HG03280 (cell line): ENCODE measurements around the gene CD27.
"Not testable (repeated sequence)": the region's sequence is repeated elsewhere in the genome, so short reads cannot be mapped to it uniquely, and the experiment has no call there.

ENCODE experiments used
- ATAC-seq: cut with Tn5 transposase; IDR thresholded peaks from one replicate; pipeline ENCODE4 v1.9.1; 2021; ENCODE audit warnings: mild to moderate bottlenecking, moderate library complexity; ENCODE audit not compliant: unreplicated experiment

CD27 gene

DNA sequence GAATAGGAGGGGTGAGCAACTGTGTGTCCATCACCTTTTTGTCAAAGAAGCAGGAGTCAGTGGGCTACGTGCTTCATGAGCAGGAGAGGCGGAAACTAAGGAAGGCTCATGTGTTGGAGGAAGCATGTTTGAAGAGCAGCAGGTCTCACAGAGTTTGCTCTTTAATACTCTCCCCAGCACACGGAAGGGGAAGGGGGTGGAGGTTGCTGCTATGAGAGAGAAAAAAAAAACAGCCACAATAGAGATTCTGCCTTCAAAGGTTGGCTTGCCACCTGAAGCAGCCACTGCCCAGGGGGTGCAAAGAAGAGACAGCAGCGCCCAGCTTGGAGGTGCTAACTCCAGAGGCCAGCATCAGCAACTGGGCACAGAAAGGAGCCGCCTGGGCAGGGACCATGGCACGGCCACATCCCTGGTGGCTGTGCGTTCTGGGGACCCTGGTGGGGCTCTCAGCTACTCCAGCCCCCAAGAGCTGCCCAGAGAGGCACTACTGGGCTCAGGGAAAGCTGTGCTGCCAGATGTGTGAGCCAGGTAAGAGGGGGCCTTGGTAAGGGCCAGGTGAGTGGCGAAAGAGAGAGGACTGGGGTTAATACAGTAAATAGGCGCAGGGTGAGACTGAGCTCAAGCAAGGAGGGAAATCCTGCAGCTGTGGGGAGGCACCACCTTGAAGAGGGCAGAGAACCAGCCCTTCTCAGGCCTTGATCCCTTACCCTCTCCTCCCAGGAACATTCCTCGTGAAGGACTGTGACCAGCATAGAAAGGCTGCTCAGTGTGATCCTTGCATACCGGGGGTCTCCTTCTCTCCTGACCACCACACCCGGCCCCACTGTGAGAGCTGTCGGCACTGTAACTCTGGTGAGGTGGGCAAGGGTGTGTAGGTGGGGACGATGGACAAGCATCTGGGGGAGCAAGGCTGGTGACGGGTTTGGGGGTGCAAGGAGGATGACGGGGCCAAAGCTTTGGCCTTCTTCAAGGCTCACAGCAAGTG is at the start of gene CD27:
Gene CD27, plus strand, starts transcription at position 252 of the 985 bp plus-strand sequence. Its CDS starts 141 bp downstream, at position 393.
- ATAC-seq, result no peak

DNA sequence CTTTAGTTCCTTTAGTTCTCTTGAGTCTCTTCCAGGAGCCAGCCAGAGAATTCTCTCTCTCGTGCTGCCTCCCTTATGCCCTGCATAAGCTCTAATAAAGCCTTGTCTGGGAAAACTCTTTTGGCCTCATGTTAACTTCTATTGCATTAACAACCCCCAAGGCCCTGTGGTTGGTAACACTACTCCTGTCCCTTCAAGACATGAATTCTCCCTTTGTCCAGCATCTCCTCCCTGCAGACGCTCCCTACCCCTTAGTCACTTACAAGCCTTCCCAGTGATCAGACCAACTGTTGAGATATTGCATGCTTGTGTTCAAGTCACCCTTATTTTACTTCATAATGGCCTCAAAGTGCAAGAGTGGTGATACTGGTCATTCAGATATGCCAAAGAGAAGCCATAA is 48.7 kb upstream of the CD27 start:
- no peak for ATAC-seq

- ATAC-seq, result no peak
Observed at GRCh38 chr12:6399884-6400644, 44.7 kb upstream of the CD27 start.

- no peak for ATAC-seq
Observed at GRCh38 chr12:6404390-6404789, 40.4 kb upstream of the CD27 start.

GRCh38 chr12:6405963-6406362 is 38.8 kb upstream of the CD27 start:
- ATAC-seq, result no peak

- ATAC-seq, result no peak
Observed at GRCh38 chr12:6407236-6407954, 37.4 kb upstream of the CD27 start.

- ATAC-seq, result no peak
Observed at GRCh38 chr12:6416596-6416995, 28.2 kb upstream of the CD27 start.

DNA sequence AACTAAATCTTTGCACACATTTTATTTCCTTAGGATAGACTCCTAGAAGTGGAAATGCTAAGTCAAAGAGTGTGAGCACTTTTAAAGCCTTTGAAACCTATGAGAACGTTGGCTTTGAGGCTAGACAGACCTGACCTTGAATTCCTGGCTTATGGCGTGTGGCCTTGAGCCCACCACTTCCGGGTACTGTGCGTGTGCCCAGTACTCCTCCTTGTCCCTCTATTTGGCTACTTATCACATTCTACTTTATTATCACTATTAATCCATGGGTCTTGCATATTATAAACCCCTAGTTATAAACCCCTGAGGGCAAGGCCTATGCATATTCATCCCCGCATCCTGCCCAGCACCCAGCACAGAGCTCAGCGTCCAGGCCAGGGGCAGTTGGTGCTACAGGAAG is 26.0 kb upstream of the CD27 start:
- no peak for ATAC-seq

DNA sequence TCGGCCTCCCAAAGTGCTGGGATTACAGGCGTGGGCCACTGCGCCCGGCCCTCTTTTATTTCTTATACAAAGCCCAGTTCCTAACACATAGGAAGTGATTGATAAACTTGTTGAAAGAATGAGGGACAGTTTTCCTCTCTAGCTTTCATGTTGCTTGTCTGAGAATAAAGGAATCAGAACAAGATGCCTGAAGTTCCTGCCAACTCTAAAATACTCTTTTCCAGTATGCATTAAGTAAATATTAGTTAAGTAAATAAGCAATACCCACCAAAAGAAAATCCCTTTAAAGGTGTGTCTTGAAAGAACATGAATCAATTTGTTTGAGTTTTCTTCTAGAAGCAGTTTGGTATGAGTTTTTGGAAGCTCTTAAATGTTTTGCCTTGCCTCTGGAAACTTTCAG is 24.4 kb upstream of the CD27 start:
- no peak for ATAC-seq

- ATAC-seq, result no peak
Observed at GRCh38 chr12:6423267-6424007, 21.3 kb upstream of the CD27 start.

DNA sequence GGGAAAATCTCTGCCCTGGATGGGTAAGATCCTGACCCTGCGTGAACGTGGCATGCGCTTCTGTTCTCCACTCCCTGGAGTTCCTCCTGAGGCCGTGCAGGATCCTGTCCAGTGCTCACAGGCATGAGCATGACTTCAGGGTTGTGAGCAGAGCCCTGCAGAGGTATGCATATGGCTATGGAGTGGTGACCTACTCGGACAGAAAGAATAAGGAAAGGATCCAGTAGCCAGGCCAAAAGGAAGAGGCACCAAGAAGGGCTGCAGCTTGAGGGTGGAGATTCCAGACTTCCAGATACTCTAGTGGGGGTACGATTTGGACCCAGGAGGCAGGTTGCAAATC is 20.8 kb upstream of the CD27 start:
- ATAC-seq, result no peak

- ATAC-seq, result no peak
Observed at GRCh38 chr12:6424866-6425265, 19.9 kb upstream of the CD27 start.

GRCh38 chr12:6425590-6426531 is 18.9 kb upstream of the CD27 start:
- ATAC-seq, result no peak

- peak; percentile 70 for ATAC-seq
Observed at GRCh38 chr12:6426882-6427671, 17.7 kb upstream of the CD27 start.

DNA sequence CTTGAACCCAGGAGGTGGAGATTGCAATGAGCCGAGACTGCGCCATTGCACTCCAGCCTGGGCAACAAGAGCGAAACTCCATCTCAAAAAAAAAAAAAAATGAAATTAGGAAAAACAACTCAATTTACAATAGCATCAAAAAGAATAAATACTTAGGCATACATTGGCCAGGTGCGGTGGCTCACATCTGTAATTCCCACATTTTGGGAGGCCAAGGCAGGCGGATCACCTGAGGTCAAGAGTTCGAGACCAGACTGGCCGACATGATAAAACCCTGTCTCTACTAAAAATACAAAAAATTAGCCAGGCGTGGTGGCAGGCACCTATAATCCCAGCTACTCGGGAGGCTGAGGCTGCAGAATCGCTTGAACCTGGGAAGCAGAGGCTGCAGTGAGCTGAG is 17.0 kb upstream of the CD27 start:
- not testable (repeated sequence) for ATAC-seq

- no peak for ATAC-seq
Observed at GRCh38 chr12:6428326-6428725, 16.4 kb upstream of the CD27 start.

DNA sequence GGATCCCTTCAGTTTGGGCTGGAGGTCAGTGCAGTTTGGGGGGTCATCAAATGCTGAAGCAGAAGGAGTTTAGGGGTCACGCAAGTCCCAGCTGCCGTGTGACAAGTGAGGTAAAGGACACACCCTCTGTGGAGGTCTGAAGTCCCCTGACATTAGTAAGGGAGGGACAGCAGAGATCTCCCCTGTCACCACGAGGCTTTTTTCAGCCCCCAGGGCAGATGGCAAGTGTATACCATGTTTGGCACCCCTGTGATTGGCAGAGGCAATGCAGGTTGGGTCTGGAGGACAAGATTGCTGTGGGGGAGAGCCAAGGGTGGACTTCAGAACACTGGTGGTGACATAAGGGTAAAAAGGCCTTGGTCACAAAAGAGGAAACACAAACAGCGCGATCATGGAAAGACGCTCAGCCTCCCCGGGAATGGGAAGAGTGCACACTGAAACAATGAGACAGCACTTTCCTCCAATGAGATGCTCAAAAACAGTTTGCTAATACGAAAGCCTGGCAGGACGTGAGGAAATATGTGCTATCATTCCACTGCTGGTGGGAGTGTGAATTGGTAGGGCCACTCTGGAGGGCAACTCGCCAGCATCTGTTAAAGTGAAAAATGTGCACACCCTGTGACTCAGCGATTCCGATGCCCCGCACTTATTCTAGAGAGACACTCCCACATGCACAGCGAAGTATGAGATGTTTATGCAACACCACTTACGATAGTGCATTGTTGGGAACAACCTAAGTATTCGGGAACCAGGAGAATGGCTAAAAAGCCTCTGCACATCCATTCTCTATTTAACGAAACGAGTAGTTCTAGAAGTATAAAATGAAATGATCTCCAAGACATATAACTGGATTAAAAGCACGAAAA is 14.4 kb upstream of the CD27 start:
- ATAC-seq, result no peak

DNA sequence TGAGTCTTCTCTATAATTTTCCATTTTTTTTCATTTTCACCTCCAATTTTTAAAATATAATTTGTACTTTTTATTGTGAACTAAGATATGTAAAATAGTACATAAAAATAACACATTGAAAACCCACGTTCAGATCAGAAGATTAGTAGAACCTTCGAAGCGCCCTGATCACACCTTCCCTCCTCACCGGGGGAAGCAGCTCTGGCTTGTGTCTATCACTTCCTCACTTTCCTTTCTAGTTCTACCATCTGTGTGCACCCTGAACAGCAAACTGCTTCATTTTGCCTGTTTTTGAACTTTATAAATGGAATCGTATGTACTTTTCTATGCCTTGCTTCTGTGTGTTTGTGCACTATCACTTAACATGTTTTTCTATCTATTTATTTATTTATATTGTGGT is 11.8 kb upstream of the CD27 start:
- ATAC-seq, result no peak
